Mesendoderm (in vitro differentiated cells): ENCODE data around the gene IGSF22.

Experiments used
- DNase-seq: peaks from one replicate; pipeline ENCODE4 v3.0.0; 2013
- H2AK5ac ChIP-seq: 2 replicates; pipeline ENCODE4 v1.6.1; 2013; ENCODE audit warnings: low read length, inconsistent platforms
- H2BK120ac ChIP-seq: 2 replicates; pipeline ENCODE4 v1.6.1; 2013; ENCODE audit warnings: low read depth, mild to moderate bottlenecking, low read length, moderate library complexity, mixed read lengths
- H2BK15ac ChIP-seq: replicated peaks from 2 replicates; pipeline ENCODE4 v1.6.1; 2013; ENCODE audit warnings: low read depth, mild to moderate bottlenecking, moderate library complexity
- H2BK5ac ChIP-seq: 2 replicates; pipeline ENCODE4 v1.6.1; 2013; ENCODE audit warnings: low read length, inconsistent platforms
- H3K18ac ChIP-seq: 2 replicates; pipeline ENCODE4 v1.6.1; 2013; ENCODE audit warnings: mild to moderate bottlenecking, low read length, mixed read lengths
- H3K23ac ChIP-seq: one replicate; pipeline ENCODE4 v1.6.1; 2013; ENCODE audit warnings: low read length
- H3K27ac ChIP-seq: 2 replicates; pipeline ENCODE4 v1.5.1; 2013; ENCODE audit warnings: low read depth, mild to moderate bottlenecking, inconsistent platforms, low read length, moderate library complexity
- H3K27me3 ChIP-seq: 2 replicates; pipeline ENCODE4 v1.6.1; 2013; ENCODE audit warnings: low read length, control low read depth, mild to moderate bottlenecking, inconsistent platforms; ENCODE audit not compliant: insufficient read depth, poor library complexity
- H3K36me3 ChIP-seq: 2 replicates; pipeline ENCODE4 v1.6.1; 2013; ENCODE audit warnings: low read length, inconsistent platforms; ENCODE audit not compliant: control insufficient read depth, insufficient read depth
- H3K4ac ChIP-seq: one replicate; pipeline ENCODE4 v1.6.1; 2013; ENCODE audit warnings: low read depth, mild to moderate bottlenecking, low read length, moderate library complexity
- H3K4me1 ChIP-seq: 2 replicates; pipeline ENCODE4 v1.6.1; 2013; ENCODE audit warnings: low read depth, low read length, inconsistent platforms; ENCODE audit not compliant: control insufficient read depth
- H3K4me2 ChIP-seq: 2 replicates; pipeline ENCODE4 v1.6.1; 2013; ENCODE audit warnings: low read length
- H3K4me3 ChIP-seq: 2 replicates; pipeline ENCODE4 v1.5.1; 2013; ENCODE audit warnings: mild to moderate bottlenecking, low read length
- H3K56ac ChIP-seq: one replicate; pipeline ENCODE4 v1.6.1; 2013; ENCODE audit warnings: low read length
- H3K79me1 ChIP-seq: 2 replicates; pipeline ENCODE4 v1.6.1; 2013; ENCODE audit warnings: low read length, inconsistent platforms
- H3K79me2 ChIP-seq: 2 replicates; pipeline ENCODE4 v1.6.1; 2013; ENCODE audit warnings: mild to moderate bottlenecking, low read length; ENCODE audit not compliant: control insufficient read depth, insufficient read depth
- H3K9ac ChIP-seq: 2 replicates; pipeline ENCODE4 v1.6.1; 2013; ENCODE audit warnings: low read length, inconsistent platforms
- H4K5ac ChIP-seq: one replicate; pipeline ENCODE4 v1.6.1; 2013; ENCODE audit warnings: low read length
- H4K8ac ChIP-seq: one replicate; pipeline ENCODE4 v1.6.1; 2013; ENCODE audit warnings: low read depth, mild to moderate bottlenecking, control low read depth, low read length, moderate library complexity
- WGBS: extraction: QIAGEN DNeasy Blood & Tissue Kit; methylation state at CpG from one replicate; pipeline ENCODE4 v1.1.7; 2013; ENCODE audit warnings: low lambda C conversion rate, missing lambda C conversion rate; ENCODE audit not compliant: insufficient coverage; ENCODE audit errors: extremely low coverage; 5-methylcytosine and 5-hydroxymethylcytosine counted together

The IGSF22 gene

DNA sequence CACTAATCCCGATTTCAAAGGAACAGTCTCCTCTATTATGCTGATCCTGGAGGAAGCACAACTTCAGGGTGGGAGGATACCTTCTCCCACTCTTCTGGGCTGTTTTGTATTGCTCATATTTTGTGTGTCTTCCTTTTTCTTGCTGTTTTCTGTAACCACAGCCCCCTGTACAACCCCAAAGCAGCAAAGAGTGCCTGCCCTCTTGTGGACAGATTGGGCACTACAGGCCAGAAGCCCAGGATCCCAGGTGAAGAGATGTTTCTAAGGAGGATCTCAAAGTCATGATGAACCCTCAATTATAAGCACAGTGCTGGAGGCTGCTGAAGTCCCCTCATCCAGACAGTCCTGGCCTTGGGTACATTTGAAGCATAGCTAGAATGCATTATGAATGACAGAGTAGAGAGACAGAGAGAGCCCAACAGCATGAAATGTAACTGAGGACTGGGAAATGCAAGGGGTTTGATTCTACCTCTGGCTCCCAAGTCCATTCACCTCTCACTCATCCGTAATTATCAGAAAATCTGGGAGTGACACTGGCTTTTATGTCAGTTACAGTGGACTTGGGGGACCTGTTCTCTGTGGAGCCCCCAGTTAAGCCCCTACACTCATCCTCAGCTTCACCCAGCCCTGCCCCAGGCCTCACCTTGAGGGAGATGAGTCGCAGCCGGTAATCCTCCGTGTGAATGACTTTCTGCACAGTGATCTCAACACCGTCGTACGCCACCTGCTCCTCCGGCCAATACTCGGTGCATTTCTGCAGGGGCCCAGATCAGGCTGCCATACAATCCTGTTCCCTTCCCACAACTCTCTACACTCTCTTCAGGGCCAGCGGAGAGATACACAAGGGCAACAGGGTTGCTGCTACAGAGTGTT is 6.2 kb upstream of the IGSF22 start:
- no peaks in the 10 kb centered on the region for H3K4me1 ChIP-seq
- H2AK5ac ChIP-seq: no peak overlapping the region
- H3K4ac ChIP-seq: no peak overlapping the region
- H2BK15ac ChIP-seq: no peak overlapping the region
- no peak overlapping the region for H3K4me2 ChIP-seq
- no peaks in the 10 kb centered on the region for H3K79me1 ChIP-seq
- no peak overlapping the region for H2BK5ac ChIP-seq
- peak; percentile 54 for DNase-seq
- no peak overlapping the region for H3K9ac ChIP-seq
- no peak overlapping the region for H3K23ac ChIP-seq
- H3K18ac ChIP-seq: no peak overlapping the region
- H4K8ac ChIP-seq: no peak overlapping the region
- no peak overlapping the region for H4K5ac ChIP-seq
- H3K27me3 ChIP-seq: no peaks in the 10 kb centered on the region
- H3K27ac ChIP-seq: no peak overlapping the region
- no CpG with 5 or more reads among the region's 11 CpGs for WGBS
- no peaks in the 10 kb centered on the region for H3K36me3 ChIP-seq
- H3K79me2 ChIP-seq: no peaks in the 10 kb centered on the region
- H3K56ac ChIP-seq: no peak overlapping the region
- no peak overlapping the region for H2BK120ac ChIP-seq
- no peak overlapping the region for H3K4me3 ChIP-seq

DNA sequence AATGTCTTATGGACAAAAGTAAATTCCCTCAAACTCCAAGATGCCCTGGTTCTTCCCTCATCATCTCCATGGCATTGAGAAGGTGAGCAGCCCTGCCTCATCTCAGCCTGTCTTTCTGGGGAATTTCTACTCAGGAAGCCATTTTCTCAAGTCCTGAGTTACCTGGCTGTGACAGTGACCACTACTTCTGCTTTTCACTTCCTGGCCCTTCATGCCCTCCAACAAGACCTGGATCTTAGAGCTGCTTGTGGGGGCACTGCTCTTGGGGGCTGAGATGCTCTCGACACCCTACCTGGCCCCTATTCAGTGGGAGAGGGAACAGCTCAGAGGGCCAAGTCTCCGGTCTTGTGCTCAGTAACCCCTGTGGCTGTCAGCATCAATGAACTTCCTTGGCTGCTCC is 5.5 kb upstream of the IGSF22 start:
- no CpG with 5 or more reads among the region's 2 CpGs for WGBS
- no peaks in the 10 kb centered on the region for H3K36me3 ChIP-seq
- H3K4ac ChIP-seq: no peak overlapping the region
- no peaks in the 10 kb centered on the region for H3K27me3 ChIP-seq
- no peaks in the 10 kb centered on the region for H3K4me1 ChIP-seq
- H2BK15ac ChIP-seq: no peak overlapping the region
- H4K5ac ChIP-seq: no peak overlapping the region
- no peak overlapping the region for H2BK120ac ChIP-seq
- no peak overlapping the region for H3K9ac ChIP-seq
- no peak for DNase-seq
- no peak overlapping the region for H3K4me2 ChIP-seq
- H3K18ac ChIP-seq: no peak overlapping the region
- no peak overlapping the region for H2AK5ac ChIP-seq
- H3K27ac ChIP-seq: no peak overlapping the region
- no peak overlapping the region for H4K8ac ChIP-seq
- no peaks in the 10 kb centered on the region for H3K79me2 ChIP-seq
- no peaks in the 10 kb centered on the region for H3K79me1 ChIP-seq
- H2BK5ac ChIP-seq: no peak overlapping the region
- H3K4me3 ChIP-seq: no peak overlapping the region
- H3K23ac ChIP-seq: no peak overlapping the region
- no peak overlapping the region for H3K56ac ChIP-seq

DNA sequence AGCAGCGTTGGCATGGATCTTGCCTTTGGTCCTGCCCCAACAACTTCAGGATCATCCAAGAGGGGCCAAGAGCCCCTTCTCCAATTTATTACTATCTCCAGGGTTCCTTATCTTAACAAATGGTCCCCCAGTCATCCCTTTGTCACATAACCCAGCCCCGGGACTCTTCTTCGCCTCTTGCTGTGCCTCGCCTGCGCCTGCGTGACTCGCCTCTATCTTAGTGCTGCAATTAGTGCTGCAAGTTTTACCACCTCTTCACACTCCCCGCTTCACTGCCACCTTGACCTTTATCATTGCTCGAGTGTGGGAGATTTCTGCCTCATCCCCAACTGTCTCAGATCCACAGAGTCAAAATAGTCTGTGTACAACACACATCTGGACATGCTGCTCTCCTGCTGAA is 4.0 kb upstream of the IGSF22 start:
- H4K8ac ChIP-seq: no peak overlapping the region
- H3K79me1 ChIP-seq: no peaks in the 10 kb centered on the region
- H3K56ac ChIP-seq: no peak overlapping the region
- H2BK5ac ChIP-seq: no peak overlapping the region
- H3K27ac ChIP-seq: no peak overlapping the region
- H3K79me2 ChIP-seq: no peaks in the 10 kb centered on the region
- H2BK120ac ChIP-seq: no peak overlapping the region
- no peaks in the 10 kb centered on the region for H3K4me1 ChIP-seq
- H3K4ac ChIP-seq: no peak overlapping the region
- no peak overlapping the region for H3K4me3 ChIP-seq
- H3K4me2 ChIP-seq: no peak overlapping the region
- H3K9ac ChIP-seq: no peak overlapping the region
- no peak overlapping the region for H3K23ac ChIP-seq
- H3K18ac ChIP-seq: no peak overlapping the region
- no peak overlapping the region for H2BK15ac ChIP-seq
- H3K36me3 ChIP-seq: no peaks in the 10 kb centered on the region
- H3K27me3 ChIP-seq: no peaks in the 10 kb centered on the region
- no peak for DNase-seq
- no peak overlapping the region for H2AK5ac ChIP-seq
- WGBS: no CpG with 5 or more reads among the region's 9 CpGs
- no peak overlapping the region for H4K5ac ChIP-seq

DNA sequence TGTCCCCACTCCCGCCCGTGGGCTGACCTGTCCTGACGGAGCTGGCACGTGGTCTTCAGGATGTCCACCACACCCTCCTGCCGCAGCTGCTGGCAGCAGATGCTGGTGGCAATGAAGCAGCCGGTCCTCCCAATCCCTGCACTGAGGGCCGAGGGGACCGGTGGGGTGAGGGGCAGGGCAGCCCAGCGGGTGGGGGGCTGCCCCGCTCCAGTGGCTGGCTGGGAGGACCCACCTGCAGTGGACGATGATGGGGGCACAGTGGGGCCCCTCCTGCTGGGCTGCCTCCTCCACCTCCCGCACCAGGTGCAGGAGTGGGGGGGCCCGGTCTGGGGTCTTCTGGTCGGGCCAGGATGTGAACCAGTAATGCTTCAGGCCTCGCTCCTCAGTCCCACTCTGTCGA is 3.4 kb upstream of the IGSF22 start:
- Histone ChIP-seq H3K27ac (no peak overlapping the region), H3K9ac (no peak overlapping the region), H4K8ac (no peak overlapping the region), H3K4ac (no peak overlapping the region), H3K18ac (no peak overlapping the region), H3K4me1 (no peaks in the 10 kb centered on the region), H3K27me3 (no peaks in the 10 kb centered on the region), H3K79me2 (no peaks in the 10 kb centered on the region), H3K4me3 (no peak overlapping the region), H2AK5ac (no peak overlapping the region), H2BK5ac (no peak overlapping the region), H3K23ac (no peak overlapping the region), H3K4me2 (no peak overlapping the region), H3K79me1 (no peaks in the 10 kb centered on the region), H3K36me3 (no peaks in the 10 kb centered on the region), H4K5ac (no peak overlapping the region), H2BK15ac (no peak overlapping the region), H2BK120ac (no peak overlapping the region), H3K56ac (no peak overlapping the region)
- WGBS: no CpG with 5 or more reads among the region's 16 CpGs
- no peak for DNase-seq

DNA sequence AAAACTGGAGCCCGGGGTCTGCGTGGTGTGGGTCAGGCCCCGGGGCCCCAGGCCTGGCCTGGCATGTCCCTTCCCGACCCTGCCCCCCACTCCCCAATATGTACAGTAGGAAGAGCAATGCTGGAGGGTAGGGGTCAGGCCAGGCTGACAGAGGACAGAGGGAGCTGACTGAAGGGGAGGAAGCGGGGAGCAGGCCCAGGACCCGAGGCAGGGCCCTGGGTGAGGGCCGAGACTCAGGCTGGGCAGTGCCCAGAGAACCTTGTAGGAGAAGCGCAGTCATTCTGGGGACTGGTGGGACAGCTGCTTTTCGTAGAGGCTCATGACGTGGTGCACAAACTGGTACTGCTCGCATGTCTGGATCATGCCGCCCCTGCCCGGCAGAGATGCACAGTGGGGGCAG is 2.7 kb upstream of the IGSF22 start:
- Histone ChIP-seq H3K27ac (no peak overlapping the region), H3K9ac (no peak overlapping the region), H3K4me1 (no peaks in the 10 kb centered on the region), H3K56ac (no peak overlapping the region), H3K79me1 (no peaks in the 10 kb centered on the region), H3K4me2 (no peak overlapping the region), H3K23ac (no peak overlapping the region), H4K5ac (no peak overlapping the region), H3K79me2 (no peaks in the 10 kb centered on the region), H3K36me3 (no peaks in the 10 kb centered on the region), H3K4ac (no peak overlapping the region), H2BK15ac (no peak overlapping the region), H2AK5ac (no peak overlapping the region), H2BK120ac (no peak overlapping the region), H3K18ac (no peak overlapping the region), H2BK5ac (no peak overlapping the region), H3K4me3 (no peak overlapping the region), H3K27me3 (no peaks in the 10 kb centered on the region), H4K8ac (no peak overlapping the region)
- no CpG with 5 or more reads among the region's 13 CpGs for WGBS
- no peak for DNase-seq
